HG03439 (cell line): ENCODE data around the gene SRR.
A peak's percentile ranks its signal among the peaks of the same experiment; 100 is the strongest.
"Not testable (repeated sequence)": the region's sequence is repeated elsewhere in the genome, so short reads cannot be mapped to it uniquely, and the experiment has no call there.

ENCODE experiments used
- ATAC-seq: cut with Tn5 transposase; IDR thresholded peaks from one replicate; pipeline ENCODE4 v1.9.1; 2021; ENCODE audit warnings: mild to moderate bottlenecking, moderate library complexity; ENCODE audit not compliant: unreplicated experiment

Gene SRR

GRCh38 chr17:2289878-2290478 lies 13.8 kb upstream of the SRR start:
- peak; percentile 66 for ATAC-seq

DNA sequence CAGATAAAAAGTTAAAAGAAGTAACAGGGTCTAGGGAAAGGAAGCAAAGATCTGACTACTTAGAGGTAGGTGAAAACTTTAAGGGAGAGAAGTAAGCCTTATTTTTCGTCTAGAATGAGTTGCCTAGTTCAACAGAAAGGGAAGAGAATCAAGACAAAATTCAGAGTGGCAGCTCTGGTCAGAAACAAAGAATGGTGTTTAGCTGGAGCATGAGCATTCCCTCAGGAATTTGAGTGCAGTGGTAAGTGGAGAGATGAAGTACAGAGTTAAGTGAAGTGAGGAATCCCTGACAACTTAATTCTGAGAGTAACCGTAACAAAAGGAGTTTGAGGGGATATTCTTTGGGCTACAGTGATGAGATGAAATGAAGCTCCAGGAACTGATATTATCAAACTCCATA lies 11.7 kb upstream of the SRR start:
- ATAC-seq: no peak

GRCh38 chr17:2295575-2295974 lies 8.2 kb upstream of the SRR start:
- ATAC-seq: no peak

DNA sequence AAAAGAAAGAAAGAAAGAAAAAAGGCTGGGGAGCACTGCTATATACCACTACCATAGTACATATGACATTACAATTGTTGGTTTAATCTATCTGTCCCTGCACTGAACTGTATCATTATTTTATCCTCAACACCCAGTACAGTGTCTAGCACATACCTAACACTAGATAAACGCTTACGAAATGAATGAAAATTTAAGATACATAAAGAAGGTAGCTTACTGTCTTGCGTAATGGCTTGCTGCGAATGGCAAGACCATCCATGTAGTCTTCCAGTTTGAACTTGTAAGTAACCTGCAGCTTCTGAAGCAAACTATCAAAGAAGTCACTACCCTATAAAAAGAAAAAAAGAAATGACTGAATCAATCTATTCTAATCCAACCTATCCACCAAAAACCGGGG lies 6.7 kb upstream of the SRR start:
- ATAC-seq: no peak

DNA sequence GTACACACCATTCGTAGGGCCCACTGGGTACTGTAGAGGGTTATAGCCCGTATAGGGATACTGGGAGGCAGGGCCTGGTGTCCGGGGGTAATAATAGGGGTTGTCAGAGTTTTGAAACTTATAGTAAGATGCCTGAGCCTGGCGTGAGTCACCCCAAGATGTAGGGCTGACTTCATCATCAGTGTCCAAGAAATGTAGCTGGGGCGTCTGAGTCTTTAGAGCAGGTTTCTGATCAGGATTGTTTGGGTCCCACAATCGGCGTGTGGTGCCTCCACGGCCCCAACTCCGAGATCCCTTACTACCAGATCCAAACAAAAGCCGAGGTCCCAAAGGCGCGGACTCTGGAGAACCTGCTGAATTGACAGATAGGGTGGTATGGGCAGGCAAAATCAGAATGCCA lies 4.6 kb upstream of the SRR start:
- no peak for ATAC-seq

DNA sequence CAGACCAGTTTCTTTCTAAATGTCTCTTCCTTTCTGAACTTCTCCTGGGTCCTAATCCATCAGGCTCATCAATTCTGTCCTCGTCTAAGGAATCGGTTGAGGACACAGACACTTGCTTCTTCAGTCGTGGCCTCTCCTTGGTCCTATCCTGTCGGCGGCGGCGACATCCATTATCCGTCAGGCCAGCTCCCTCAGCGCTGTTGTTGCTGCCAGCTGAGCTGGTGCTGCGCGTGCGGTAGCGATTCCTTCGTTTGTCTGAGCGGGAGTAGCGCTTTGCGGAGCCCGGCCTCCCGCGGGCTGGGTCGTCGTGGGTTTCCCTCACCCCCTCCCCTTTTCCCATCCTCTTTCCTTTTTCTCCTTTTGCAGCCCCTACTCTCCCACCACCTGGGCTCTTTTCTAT lies 4.0 kb upstream of the SRR start:
- no peak for ATAC-seq

GRCh38 chr17:2302778-2303203 lies 959 bp upstream of the SRR start:
- no peak for ATAC-seq

DNA sequence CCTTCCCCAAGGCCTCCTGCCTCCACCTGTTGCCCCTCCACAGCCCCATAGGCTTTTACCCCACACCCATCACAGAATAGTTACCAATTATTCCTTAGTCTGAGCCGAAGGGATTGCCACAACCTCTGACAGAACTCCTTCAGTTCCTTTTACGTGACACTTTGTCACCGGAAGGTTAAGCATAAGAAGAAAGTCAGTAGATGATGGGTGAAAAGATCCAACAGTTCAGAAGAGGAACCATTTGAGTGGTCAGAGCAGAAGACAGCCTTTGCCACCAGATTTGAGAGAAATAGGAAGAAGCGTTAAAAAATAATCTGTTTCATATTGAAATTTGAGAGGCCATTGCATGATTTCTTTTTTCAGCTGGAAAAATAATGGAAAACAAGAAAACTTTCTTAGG lies 1.2 kb downstream of the SRR start:
- no peak for ATAC-seq

- no peak for ATAC-seq
Measured at GRCh38 chr17:2309338-2310154, 5.8 kb downstream of the SRR start.

- no peak for ATAC-seq
Measured at GRCh38 chr17:2312736-2313135, 9.0 kb downstream of the SRR start.

GRCh38 chr17:2316916-2317205 lies 13.1 kb downstream of the SRR start:
- ATAC-seq: not testable (repeated sequence)

DNA sequence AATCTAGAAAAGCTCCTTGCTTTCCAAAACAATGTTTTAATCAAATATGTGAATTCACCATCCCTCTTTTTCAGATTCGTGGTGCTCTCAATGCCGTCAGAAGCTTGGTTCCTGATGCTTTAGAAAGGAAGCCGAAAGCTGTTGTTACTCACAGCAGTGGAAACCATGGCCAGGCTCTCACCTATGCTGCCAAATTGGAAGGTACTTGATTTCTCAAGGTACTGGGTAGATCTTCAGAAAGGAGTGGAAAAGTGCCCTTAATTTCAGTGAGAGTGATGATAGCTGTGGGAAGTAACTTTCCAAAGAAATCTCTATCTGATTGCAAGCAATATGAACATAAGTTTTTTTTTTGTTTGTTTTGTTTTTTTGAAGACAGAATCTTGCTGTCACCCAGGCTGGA lies 14.0 kb downstream of the SRR start:
- ATAC-seq: no peak

DNA sequence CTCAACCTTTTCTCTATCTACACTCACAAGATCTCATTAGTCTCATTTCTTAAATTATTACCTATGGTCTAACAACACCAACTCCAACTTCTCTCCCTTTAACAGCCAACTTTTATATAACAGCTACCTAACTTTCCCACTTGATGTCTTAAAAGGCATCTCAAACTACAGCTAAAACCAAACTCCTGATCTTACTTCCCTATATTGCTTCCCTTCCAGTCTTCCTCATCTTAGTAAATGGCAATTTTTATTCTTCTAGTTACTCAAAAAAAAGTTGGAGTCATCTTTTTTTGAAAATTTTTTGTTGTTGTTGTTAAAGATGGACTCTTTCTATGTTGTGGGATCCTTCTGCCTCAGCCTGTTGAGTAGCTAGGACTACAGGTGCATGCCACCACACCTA lies 15.3 kb downstream of the SRR start:
- no peak for ATAC-seq

DNA sequence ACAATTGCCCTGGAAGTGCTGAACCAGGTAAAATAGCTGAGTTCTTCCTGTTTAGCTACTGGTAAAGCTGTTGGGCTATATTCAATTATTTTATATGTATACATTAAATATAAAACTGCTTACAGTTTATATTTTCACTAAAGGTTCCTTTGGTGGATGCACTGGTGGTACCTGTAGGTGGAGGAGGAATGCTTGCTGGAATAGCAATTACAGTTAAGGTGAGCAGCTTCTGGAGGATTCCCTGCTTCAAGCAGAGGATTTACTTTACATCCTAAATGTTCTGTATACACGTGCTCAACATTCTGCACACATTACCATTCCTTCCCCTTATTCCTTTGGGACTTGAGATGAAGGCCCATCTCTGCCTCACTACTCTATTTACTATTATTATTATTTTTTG lies 17.6 kb downstream of the SRR start:
- no peak for ATAC-seq

GRCh38 chr17:2323629-2324314 lies 20.0 kb downstream of the SRR start:
- ATAC-seq: no peak

DNA sequence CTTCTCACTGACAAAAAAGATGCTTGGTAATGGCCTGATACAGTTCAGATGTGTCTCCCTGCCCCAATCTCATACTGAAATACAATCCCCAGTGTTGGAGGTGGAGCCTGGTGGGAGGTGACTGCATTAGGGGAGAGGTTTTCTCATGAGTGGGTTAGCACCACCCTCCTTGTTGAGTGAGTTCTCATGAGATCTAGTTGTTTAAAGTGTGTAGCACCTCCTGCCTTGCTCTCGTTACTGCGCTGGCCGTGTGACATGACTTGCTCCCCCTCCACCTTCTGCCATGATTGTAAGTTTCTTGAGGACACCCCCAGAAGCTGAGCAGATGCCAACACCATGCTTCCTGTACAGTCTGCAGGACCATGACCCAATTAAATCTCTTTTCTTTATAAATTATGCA lies 27.6 kb downstream of the SRR start:
- ATAC-seq: no peak

DNA sequence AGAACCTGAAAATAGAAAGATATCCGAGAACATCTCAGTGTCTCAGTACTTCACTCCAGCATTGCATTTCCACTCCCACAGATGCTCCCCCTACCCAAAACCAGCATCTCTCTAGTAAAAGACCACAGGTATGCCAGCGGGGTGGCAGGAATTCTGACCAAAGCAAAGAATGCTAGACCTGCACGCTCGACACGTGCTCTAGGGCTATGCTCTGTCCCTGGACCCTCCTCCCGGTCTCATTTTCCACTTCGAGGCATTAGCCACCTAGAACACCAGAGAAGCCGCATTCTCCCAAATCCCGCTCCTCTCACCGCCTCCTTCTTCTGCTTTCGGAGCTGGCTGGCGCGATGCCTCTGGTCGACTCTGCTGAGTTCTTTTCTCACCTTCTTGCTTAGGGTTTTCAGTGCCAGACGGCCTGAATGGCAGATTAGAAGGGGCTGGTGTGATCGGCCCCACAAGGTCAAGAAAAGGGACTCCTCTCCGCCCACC lies 32.0 kb downstream of the SRR start:
- ATAC-seq: no peak

DNA sequence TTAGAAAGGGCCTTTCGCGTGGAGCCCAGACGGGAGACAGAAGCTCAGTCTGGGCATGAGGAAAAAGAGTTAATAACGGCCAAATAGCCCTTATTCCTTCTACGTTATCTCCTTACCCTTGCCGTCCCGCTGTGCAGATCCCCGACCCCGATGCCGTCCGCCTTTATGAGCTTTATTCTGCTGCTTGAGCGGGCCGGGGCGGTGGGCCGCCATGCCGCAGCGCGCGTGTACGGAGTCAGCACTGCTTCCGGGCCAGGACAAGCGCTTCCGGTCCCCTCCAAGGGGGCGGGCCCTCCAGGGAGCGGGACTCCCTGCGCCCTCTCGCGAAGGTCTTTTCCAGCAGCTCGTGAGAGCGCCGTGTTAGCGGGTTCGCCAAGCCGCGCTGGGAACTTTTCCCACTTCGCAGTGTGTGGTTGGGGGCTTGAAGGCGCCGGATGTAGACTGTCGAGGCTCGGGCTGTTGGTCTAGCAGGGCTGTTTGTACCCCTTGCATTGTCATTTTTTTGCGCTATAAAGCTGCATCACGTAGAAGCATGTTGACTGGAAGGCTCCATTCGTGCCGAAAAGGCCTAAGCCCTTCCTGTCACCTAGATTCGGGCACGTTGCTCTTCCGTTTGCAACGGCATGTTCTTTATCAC lies 32.6 kb downstream of the SRR start, which contains the start of gene TSR1:
TSR1 (minus strand) TSS at position 243 of the 637 bp plus-strand sequence; CDS start at position 213, 30 bp downstream.
- ATAC-seq: peak; percentile 86

- ATAC-seq: peak; percentile 21
Measured at GRCh38 chr17:2336852-2337543, 33.2 kb downstream of the SRR start, which contains the start of gene SGSM2. SGSM2 (plus strand) TSS chr17:2337501; CDS start chr17:2337689, 188 bp downstream.

DNA sequence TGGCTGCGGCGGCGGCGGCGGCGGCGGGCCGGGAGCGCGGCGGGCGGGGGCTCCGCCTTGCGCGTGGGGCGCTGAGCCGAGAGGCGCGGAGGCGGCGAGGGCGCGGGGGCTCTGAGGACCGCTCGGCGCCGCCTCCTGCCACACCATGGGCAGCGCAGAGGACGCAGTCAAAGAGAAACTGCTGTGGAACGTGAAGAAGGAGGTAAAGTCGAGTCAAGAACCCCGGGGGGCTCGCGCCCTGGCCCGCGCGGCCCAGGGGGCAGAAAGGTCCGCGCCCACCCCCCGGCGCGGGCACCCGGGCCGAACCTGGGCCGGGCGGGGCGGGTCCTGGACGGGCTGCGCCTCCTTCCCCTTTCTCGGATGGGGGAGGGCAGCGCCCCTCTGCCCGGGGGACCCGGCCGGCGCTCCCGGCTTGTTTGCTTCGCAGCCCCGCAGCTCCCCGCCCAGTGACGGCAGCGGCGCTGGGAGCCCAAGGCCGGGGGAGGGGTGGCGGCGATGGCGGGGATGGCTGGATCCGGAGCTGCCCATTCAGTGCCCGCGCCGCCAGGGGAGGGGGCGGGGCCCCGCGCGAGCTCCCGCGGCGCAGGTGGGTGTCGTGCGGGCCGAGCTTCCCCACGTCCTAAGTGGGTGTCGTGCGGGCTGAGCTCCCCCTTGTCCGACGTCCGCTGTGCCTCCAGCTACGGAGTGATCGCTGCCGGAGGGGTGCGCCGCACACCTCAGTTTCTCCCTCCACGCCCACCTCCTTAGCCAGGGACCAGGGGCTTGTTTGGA lies 34.0 kb downstream of the SRR start:
- ATAC-seq: peak; percentile 29
